Astrocyte of the spinal cord (primary cell): ENCODE measurements around the gene SLC1A3.
A peak's percentile ranks its signal among the peaks of the same experiment; 100 is the strongest.

ENCODE experiments used
- DNase-seq: peaks from one replicate; pipeline ENCODE4 v3.0.0; 2011; ENCODE audit warnings: low read depth, low spot score
- H3K4me3 ChIP-seq: 2 replicates; pipeline ENCODE4 v1.5.1; 2011; ENCODE audit warnings: low read depth, mild to moderate bottlenecking, low read length, moderate library complexity
- in situ Hi-C: cut with HindIII; loops from 2 replicates; pipeline ENCODE4 v1.10.0; 2017; ENCODE audit warnings: low sequenced_read_pairs
- TF ChIP-seq, protein P1 (sequence below): IDR thresholded peaks from 2 replicates; pipeline ENCODE4 v1.5.1; 2012; ENCODE audit warnings: low read depth, mild to moderate bottlenecking, low read length, inconsistent platforms

SLC1A3 gene

DNA sequence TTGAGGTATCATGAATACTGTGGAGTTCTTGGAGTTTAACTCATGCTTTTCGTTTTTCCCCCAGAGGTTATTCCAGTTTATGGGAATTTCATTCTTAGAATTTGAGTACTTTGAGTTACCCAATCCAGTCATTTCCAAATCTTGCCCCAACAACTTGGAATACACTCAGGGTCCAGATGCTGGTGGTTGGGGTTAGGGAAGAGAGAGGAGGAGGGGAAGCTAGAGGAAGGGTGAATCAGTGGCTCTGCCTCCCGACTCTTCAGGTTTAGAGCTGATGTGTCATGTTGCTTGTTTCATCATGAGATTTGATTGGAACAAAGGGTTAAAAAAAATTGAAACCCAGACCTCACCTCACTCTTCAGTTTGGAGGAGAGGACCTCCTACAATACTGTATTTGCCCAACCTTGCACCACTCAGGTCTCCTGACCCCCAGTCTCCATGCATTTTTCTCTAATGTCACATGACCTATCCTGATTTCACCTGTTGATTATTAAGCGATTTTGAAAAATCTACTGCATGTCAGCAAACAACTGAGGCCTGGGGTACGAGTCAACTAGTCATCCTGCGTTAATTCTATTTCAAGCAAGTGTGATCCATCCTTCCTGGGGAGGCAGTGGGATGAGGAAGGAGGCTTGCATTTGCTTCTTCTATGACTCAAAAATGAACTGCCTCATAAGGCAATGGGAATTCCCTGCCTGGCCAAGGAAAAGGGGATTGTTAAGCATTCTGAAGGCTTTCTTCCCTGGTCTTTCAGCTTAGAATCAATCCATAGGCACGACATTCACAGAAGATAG lies 6.2 kb upstream of the SLC1A3 start:
- TF ChIP-seq, protein P1, sequence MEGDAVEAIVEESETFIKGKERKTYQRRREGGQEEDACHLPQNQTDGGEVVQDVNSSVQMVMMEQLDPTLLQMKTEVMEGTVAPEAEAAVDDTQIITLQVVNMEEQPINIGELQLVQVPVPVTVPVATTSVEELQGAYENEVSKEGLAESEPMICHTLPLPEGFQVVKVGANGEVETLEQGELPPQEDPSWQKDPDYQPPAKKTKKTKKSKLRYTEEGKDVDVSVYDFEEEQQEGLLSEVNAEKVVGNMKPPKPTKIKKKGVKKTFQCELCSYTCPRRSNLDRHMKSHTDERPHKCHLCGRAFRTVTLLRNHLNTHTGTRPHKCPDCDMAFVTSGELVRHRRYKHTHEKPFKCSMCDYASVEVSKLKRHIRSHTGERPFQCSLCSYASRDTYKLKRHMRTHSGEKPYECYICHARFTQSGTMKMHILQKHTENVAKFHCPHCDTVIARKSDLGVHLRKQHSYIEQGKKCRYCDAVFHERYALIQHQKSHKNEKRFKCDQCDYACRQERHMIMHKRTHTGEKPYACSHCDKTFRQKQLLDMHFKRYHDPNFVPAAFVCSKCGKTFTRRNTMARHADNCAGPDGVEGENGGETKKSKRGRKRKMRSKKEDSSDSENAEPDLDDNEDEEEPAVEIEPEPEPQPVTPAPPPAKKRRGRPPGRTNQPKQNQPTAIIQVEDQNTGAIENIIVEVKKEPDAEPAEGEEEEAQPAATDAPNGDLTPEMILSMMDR = no peak
- H3K4me3 ChIP-seq = no peak overlapping the region
- in situ Hi-C loops = no loop called here
- no peak for DNase-seq

DNA sequence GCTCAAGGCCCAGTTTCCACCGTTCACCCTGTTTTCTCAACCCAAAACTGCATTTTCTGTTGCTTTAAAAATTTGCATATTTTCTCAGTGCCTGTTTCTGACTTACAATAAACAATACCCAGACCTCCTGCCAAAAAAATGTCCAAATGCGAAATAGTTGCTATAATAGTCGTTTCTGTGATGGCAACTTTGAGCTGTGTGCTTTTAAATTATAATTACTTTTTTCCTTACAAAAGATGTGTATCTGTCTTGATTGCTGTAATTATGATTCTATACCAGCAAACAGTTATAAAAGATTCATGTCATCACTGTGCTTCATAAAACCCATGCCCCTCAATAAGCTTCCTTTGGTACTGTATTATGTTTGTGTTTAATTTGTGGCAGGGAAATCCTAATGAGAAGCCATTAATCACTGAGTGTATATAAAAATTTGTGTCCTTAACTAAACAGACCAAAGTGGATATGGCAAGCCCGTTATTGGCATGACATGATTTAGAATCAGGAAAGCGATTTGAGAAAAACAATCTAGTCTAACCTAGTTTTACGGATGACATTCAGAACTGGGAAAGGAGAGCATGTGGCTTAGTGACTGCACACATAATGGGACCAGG lies 5.4 kb upstream of the SLC1A3 start:
- in situ Hi-C loops = no loop called here
- TF ChIP-seq, protein P1 = no peak
- no peak overlapping the region for H3K4me3 ChIP-seq
- DNase-seq = no peak

- TF ChIP-seq, protein P1 = no peak
- H3K4me3 ChIP-seq = no peak overlapping the region
- in situ Hi-C loops = no loop called here
- no peak for DNase-seq
These were observed 3.6 kb upstream of the SLC1A3 start for GRCh38 chr5:36602704-36603321.

DNA sequence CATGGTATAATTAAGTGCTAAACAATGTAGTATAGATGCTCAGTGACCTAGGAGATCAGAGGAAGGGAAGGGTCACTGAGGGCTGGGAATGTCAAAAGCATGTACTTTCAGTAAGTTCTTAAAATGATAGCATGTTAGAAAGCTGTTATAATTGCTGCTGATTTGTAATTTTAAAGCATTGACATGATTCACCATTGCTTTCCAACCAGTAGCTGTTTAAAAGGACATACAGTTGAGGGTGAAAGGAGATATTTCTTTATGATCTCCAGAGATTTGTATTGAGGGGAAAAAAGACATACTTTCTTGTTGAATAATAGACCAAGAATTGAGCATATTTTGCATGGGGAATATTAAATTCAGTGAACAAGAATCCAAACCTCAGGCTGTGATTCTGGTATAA lies 1.2 kb upstream of the SLC1A3 start:
- no peak for DNase-seq
- TF ChIP-seq, protein P1 = no peak
- in situ Hi-C loops = no loop called here
- no peak overlapping the region for H3K4me3 ChIP-seq

DNA sequence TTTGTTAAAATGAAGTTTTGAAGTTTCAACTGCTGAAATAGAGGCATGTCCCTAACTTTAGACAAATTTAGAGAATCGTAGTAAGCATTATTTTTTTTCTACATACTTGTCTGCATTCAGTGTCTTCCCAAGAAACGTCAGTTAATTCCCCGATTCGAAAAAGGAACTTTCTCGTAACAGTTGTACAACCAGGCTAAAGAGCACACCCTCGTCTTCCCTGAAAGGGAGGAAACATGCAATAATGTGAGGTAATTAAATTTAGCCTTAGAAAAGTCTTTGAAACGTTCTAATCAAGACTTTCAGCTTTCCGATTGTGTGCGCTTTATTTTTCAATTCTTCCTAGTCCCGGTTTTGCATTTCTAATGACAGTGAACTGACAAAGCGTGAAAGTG lies 374 bp upstream of the SLC1A3 start:
- H3K4me3 ChIP-seq = peak overlapping the region; percentile 91
- TF ChIP-seq, protein P1 = no peak

GRCh38 chr5:36607114-36607571 lies 737 bp downstream of the SLC1A3 start:
- in situ Hi-C loops = no loop called here
- DNase-seq = peak; percentile 73
- peak overlapping the region; percentile 91 for H3K4me3 ChIP-seq
- TF ChIP-seq, protein P1 = no peak

More for the DNA sequence above, 374 bp upstream of the SLC1A3 start:
- no peak for DNase-seq
- in situ Hi-C loops = no loop called here
